GM12865 (cell line): ENCODE results near the gene BZW2.

ENCODE experiments used
- DNase-seq: peaks from one replicate; pipeline ENCODE4 v3.0.0; 2010; ENCODE audit warnings: low read depth
- H3K4me3 ChIP-seq: 2 replicates; pipeline ENCODE4 v1.5.1; 2011; ENCODE audit warnings: mild to moderate bottlenecking, low read depth, low read length, control low read depth
- TF ChIP-seq, protein P1 (sequence below): IDR thresholded peaks from 2 replicates; pipeline ENCODE4 v1.5.1; 2011; ENCODE audit warnings: low read length, control low read depth, low read depth, inconsistent platforms; ENCODE audit not compliant: insufficient read depth; ENCODE audit errors: missing control alignments

Gene BZW2

DNA sequence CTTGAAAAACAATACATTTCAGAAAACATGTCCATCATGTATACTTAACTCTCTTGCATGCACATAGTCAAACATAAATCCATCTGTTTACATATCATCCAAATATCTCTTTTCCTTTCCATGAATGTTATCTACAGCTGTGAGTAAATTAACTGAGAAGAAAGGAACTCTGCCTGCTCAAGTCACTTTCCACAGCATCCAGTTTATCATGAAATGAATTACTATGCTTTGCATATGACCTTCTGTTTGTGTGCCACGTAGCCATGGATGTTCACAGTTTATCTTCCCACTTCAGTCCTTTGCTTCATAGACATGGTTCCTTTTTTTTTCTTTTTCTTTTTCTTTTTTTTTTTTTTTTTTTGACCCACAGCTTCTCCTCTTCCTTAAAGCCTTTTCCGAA lies 39.6 kb downstream of the BZW2 start:
- no peak overlapping the region for H3K4me3 ChIP-seq
- DNase-seq, result no peak
- TF ChIP-seq, protein P1, sequence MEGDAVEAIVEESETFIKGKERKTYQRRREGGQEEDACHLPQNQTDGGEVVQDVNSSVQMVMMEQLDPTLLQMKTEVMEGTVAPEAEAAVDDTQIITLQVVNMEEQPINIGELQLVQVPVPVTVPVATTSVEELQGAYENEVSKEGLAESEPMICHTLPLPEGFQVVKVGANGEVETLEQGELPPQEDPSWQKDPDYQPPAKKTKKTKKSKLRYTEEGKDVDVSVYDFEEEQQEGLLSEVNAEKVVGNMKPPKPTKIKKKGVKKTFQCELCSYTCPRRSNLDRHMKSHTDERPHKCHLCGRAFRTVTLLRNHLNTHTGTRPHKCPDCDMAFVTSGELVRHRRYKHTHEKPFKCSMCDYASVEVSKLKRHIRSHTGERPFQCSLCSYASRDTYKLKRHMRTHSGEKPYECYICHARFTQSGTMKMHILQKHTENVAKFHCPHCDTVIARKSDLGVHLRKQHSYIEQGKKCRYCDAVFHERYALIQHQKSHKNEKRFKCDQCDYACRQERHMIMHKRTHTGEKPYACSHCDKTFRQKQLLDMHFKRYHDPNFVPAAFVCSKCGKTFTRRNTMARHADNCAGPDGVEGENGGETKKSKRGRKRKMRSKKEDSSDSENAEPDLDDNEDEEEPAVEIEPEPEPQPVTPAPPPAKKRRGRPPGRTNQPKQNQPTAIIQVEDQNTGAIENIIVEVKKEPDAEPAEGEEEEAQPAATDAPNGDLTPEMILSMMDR, result no peak

DNA sequence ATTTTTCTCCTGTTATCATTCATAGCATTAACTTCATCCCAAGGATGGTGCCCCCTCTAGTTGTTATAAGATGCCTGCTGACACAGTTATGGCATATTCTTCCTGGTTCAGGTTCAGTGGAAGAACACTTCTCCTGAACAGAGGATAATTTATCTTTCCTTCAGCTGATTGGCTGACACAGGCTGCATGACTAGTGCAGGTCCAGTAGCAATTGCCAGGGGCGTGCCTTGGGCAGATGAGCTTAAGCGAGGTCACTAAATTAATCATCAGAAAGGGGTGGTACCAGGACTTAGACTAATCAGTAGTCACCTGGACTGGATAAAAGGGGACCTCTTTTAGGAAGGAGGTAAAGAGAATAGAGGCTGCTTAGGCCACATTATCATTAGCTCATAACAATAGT lies 42.3 kb downstream of the BZW2 start:
- H3K4me3 ChIP-seq, result no peak overlapping the region
- TF ChIP-seq, protein P1, result no peak
- no peak for DNase-seq

DNA sequence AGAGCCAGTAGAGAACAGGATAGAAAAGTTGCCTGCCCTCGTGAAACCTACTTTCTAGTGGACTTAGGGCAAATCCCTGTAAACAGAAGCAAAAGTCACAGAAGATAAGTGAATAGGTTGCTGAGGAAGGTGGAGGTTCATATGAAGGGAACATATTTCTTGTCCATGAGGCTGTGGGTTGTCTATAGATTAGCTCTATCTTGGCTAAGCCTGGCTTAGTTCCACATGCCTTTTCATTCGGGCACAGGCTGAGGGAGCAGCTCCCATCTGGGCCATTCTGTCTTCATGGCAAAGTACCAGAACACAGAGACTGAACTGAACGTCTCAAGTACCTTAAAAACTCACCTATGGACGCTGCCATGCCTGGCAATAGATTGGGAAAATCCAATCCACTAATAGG lies 45.3 kb downstream of the BZW2 start:
- DNase-seq, result no peak
- TF ChIP-seq, protein P1, result no peak
- H3K4me3 ChIP-seq, result no peak overlapping the region

DNA sequence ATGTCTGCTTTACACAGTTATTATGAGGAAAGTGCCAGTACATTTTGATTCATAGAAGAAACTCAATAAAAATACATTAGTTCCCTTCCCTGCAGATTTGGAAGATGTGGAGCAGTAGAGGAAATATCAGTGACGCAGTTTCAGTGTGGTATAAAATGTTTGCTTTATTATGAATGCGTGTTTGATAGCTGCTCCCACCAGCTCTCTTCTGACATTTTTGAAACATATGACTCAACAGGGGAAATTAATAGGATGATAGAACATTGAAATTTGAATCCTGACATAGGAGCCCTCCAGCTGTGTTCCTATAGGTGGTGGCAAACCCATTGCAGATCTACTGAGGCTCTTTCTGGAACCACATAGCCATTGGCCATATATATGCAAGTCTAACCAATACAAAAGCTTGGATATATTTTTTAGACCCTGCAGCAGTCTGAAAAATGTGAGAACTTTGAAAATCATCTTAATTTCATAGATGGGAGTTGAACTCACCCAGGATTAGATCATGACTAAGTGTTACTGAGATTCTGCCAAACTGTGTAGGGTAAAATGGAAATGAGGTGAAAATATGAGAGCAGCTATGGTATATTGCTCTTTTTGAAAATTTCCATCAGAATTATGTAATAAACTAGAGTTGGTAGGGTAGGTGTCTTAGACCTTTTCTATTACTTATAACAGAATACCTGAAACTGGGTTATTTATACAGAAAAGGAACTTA lies 47.8 kb downstream of the BZW2 start:
- TF ChIP-seq, protein P1, result no peak
- H3K4me3 ChIP-seq, result no peak overlapping the region
- DNase-seq, result no peak

DNA sequence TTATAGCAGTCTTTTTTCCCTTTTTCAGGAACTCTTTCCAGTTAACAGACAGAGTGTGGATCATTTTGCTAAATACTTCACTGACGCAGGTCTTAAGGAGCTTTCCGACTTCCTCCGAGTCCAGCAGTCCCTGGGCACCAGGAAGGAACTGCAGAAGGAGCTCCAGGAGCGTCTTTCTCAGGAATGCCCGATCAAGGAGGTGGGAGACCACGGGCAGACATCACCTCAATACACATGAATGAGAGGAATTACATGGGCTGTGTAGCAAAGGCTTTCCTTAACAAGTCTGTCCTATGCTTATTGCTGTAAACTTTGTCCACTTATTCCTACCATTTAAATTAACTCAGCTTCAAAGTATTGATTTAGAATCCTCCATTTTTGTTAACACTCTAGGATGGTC lies 48.8 kb downstream of the BZW2 start:
- DNase-seq, result no peak
- TF ChIP-seq, protein P1, result no peak
- H3K4me3 ChIP-seq, result no peak overlapping the region

DNA sequence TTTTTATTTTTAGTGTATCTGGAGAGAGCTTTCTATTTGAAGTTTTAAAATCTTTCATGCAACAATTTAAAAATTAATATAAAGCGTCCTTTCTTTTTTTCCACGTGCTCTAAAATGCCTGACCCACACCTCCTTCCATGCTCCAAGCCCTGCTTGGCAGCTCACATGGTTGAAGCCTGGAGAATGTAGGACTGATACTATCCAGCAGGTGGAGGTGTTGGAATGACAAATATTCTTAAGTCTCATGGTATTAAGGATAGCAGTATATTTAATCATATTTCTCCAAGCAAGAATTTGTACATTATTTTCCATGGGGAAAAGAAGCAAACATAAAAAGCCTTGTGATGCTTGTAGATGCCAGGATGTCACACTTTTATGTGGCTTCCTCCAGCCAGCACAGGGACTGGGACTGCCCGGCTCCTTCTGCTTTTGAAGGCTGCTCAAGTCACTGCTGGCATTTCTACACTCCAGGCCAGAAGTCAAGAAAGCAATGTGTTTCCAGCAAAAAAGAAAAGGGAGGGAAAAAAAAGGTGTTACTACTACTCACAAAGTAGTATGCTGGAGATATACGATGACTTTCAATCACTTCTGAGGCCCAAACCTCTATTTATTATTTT lies 49.7 kb downstream of the BZW2 start:
- no peak overlapping the region for H3K4me3 ChIP-seq
- TF ChIP-seq, protein P1, result peak; percentile 27
- DNase-seq, result peak; percentile 21
